A549 (cell line): ENCODE measurements around the gene BCL2. TPM values are rescaled to one million over a fixed set of nuclear protein-coding genes. Genes with fewer than 3 reads are reported as not detected.

Experiments used
- ATAC-seq, 2 experiments: fragments of 200-7000 bp in 1 of 2; fragments of >200 bp in 1 of 2; cut with Nextera tagmentation in 1 of 2; cut with Tn5 transposase in 1 of 2; 3 replicates each; pipeline versions ENCODE4 v1.8.0 to v1.9.1; 2018 to 2020; ENCODE audit warnings: mild to moderate bottlenecking in 1 of 2, moderate library complexity in 1 of 2
- CTCF ChIA-PET: fragments of 300-600 bp; sonication (Branson Sonifier 250); formaldehyde crosslinking; extraction: SDS; loops from one replicate; lab custom pipeline; 2021; ENCODE audit warnings: antibody characterized with exemption, inconsistent platforms; lab: Yijun Ruan, JAX
- POLR2A ChIA-PET: fragments of 350-600 bp; formaldehyde crosslinking; extraction: SDS; loops from one replicate; lab custom pipeline; 2021; ENCODE audit warnings: antibody characterized with exemption, inconsistent platforms; lab: Yijun Ruan, JAX
- DNase-seq, 2 experiments: peaks; one replicate each; pipeline versions ENCODE4 v3.0.0 to v3.0.0-alpha.2; 2011 to 2016; ENCODE audit warnings: low read depth in 1 of 2, low spot score in 1 of 2
- FAIRE-seq: peaks from 2 replicates; lab custom pipeline; 2011; peaks lifted over from hg19 to GRCh38; lab: Jason Lieb, UNC
- H3K27ac ChIP-seq, 2 experiments: fragments of >200 bp; sonication (Bioruptor Twin); formaldehyde crosslinking; 3 replicates each; pipeline ENCODE4 v1.5.1; 2016 to 2017
- H3K4me1 ChIP-seq: fragments of >200 bp; sonication (Bioruptor Twin); formaldehyde crosslinking; 3 replicates; pipeline ENCODE4 v1.6.1; 2016
- H3K4me2 ChIP-seq: fragments of >200 bp; sonication (Bioruptor Twin); formaldehyde crosslinking; 3 replicates; pipeline ENCODE4 v1.6.1; 2016
- H3K4me3 ChIP-seq: fragments of >200 bp; sonication (Bioruptor Twin); formaldehyde crosslinking; 3 replicates; pipeline ENCODE4 v1.5.1; 2016
- H3K9me3 ChIP-seq: fragments of >200 bp; sonication (Bioruptor Twin); formaldehyde crosslinking; 3 replicates; pipeline ENCODE4 v1.6.1; 2016
- CEBPB ChIP-seq, 2 experiments: fragments of >200 bp in 1 of 2; sonication (Bioruptor Twin) in 1 of 2; formaldehyde crosslinking in 1 of 2; IDR thresholded peaks; 2 replicates each; pipeline ENCODE4 v1.6.1; 2012 to 2016
- EHMT2 ChIP-seq: fragments of 200-600 bp; sonication (generic); IDR thresholded peaks from 2 replicates; pipeline ENCODE4 v1.6.1; 2016; ENCODE audit warnings: antibody characterized with exemption, low read depth, mild to moderate bottlenecking, moderate library complexity
- EP300 ChIP-seq, 2 experiments: fragments of >200 bp; sonication (Bioruptor Twin); formaldehyde crosslinking; IDR thresholded peaks; 2 replicates in 1 of 2; 3 replicates in 1 of 2; pipeline ENCODE4 v1.6.1; 2016 to 2017
- FOSB ChIP-seq: fragments of 250-450 bp; sonication (Bioruptor Pico); IDR thresholded peaks from 2 replicates; pipeline ENCODE4 v1.5.0; 2020; ENCODE audit warnings: mild to moderate bottlenecking, moderate library complexity
- GATA3 ChIP-seq: IDR thresholded peaks from 2 replicates; pipeline ENCODE4 v1.6.1; 2012; ENCODE audit warnings: borderline replicate concordance
- HEYL ChIP-seq: fragments of 250-450 bp; sonication (Bioruptor Pico); IDR thresholded peaks from 2 replicates; pipeline ENCODE4 v1.8.0; 2021; ENCODE audit warnings: mild to moderate bottlenecking, moderate library complexity
- HOXA7 ChIP-seq: fragments of 250-450 bp; sonication (Bioruptor Pico); IDR thresholded peaks from 2 replicates; pipeline ENCODE4 v1.5.0; 2020; ENCODE audit warnings: mild to moderate bottlenecking, moderate library complexity
- HOXB13 ChIP-seq: fragments of 250-450 bp; sonication (Bioruptor Pico); IDR thresholded peaks from 2 replicates; pipeline ENCODE4 v1.5.0; 2020; ENCODE audit warnings: low read depth, mild to moderate bottlenecking, moderate library complexity
- MAFK ChIP-seq: fragments of 450-650 bp; IDR thresholded peaks from 2 replicates; pipeline ENCODE4 v1.6.1; 2014; ENCODE audit not compliant: partially characterized antibody
- MAX ChIP-seq: IDR thresholded peaks from 2 replicates; pipeline ENCODE4 v1.6.1; 2012
- MAZ ChIP-seq: fragments of 150-350 bp; IDR thresholded peaks from 2 replicates; pipeline ENCODE4 v1.6.1; 2014; ENCODE audit warnings: antibody characterized with exemption, low read depth, low read length, borderline replicate concordance
- MYC ChIP-seq: IDR thresholded peaks from 2 replicates; pipeline ENCODE4 v1.6.1; 2012; ENCODE audit warnings: mild to moderate bottlenecking, inconsistent platforms, low read length, improper control_type of control experiment, borderline replicate concordance
- NFE2L2 ChIP-seq: fragments of 150-350 bp; conservative IDR thresholded peaks from 2 replicates; pipeline ENCODE4 v1.6.1; 2014; ENCODE audit warnings: low read length
- RARB ChIP-seq: fragments of 250-450 bp; sonication (Bioruptor Pico); IDR thresholded peaks from 2 replicates; pipeline ENCODE4 v1.8.0; 2021; ENCODE audit warnings: mild to moderate bottlenecking, moderate library complexity
- RCOR1 ChIP-seq: fragments of 150-350 bp; IDR thresholded peaks from 2 replicates; pipeline ENCODE4 v1.6.1; 2014; ENCODE audit warnings: antibody characterized with exemption, low read length, low read depth
- RFX5 ChIP-seq: fragments of 450-650 bp; IDR thresholded peaks from 2 replicates; pipeline ENCODE4 v1.7.1; 2014; ENCODE audit warnings: antibody characterized with exemption, mild to moderate bottlenecking, moderate library complexity
- SMC3 ChIP-seq: fragments of >200 bp; sonication (Bioruptor Twin); formaldehyde crosslinking; IDR thresholded peaks from 3 replicates; pipeline ENCODE4 v1.6.1; 2018; ENCODE audit warnings: inconsistent platforms
- SREBF2 ChIP-seq: fragments of 450-650 bp; IDR thresholded peaks from 2 replicates; pipeline ENCODE4 v1.6.1; 2014; ENCODE audit warnings: mild to moderate bottlenecking, moderate library complexity
- TP53 ChIP-seq: fragments of 250-450 bp; sonication (Bioruptor Pico); IDR thresholded peaks from 2 replicates; pipeline ENCODE4 v1.5.0; 2021; ENCODE audit warnings: mild to moderate bottlenecking, moderate library complexity
- USF2 ChIP-seq: fragments of 450-650 bp; IDR thresholded peaks from 2 replicates; pipeline ENCODE4 v1.6.1; 2014; ENCODE audit warnings: antibody characterized with exemption
- ZFP36 ChIP-seq: fragments of 450-650 bp; IDR thresholded peaks from 2 replicates; pipeline ENCODE4 v1.6.1; 2014; ENCODE audit warnings: borderline replicate concordance; ENCODE audit not compliant: partially characterized antibody
- ZNF302 ChIP-seq: fragments of 250-450 bp; sonication (Bioruptor Pico); IDR thresholded peaks from 2 replicates; pipeline ENCODE4 v1.9.0; 2021; ENCODE audit warnings: inconsistent platforms, mild to moderate bottlenecking, moderate library complexity
- WGBS: methylation state at CpG from one replicate; pipeline ENCODE4 v1.1.6; 2017; ENCODE audit errors: missing lambda C conversion rate; 5-methylcytosine and 5-hydroxymethylcytosine counted together
- polyA plus RNA-seq, 4 experiments: library from polyadenylated mRNA; depleted of rRNA in 3 of 4; stranded (reverse); fragments of >200 nt; fragmentation: RNase III in 1 of 4; extraction: RNeasy Plus Mini Kit Qiagen cat#74134 plus additional on column Dnase treatment in 1 of 4; gene quantifications; 2 replicates in 3 of 4; 3 replicates in 1 of 4; pipeline ENCODE4 v1.2.3, GENCODE V29; 2011 to 2017
- TF ChIP-seq, protein P1 (sequence below): fragments of >200 bp; sonication (Bioruptor Twin); formaldehyde crosslinking; IDR thresholded peaks from 2 replicates; pipeline ENCODE4 v1.6.1; 2016
- TF ChIP-seq, protein P2 (sequence below): fragments of 150-350 bp; IDR thresholded peaks from 2 replicates; pipeline ENCODE4 v1.6.1; 2014; ENCODE audit warnings: low read depth, mild to moderate bottlenecking, low read length
- TF ChIP-seq, protein P3 (sequence below): fragments of 250-450 bp; sonication (Bioruptor Pico); IDR thresholded peaks from 2 replicates; pipeline ENCODE4 v1.5.0; 2020; ENCODE audit warnings: low read depth, mild to moderate bottlenecking, moderate library complexity
- TF ChIP-seq, protein P4 (sequence below): IDR thresholded peaks from 2 replicates; pipeline ENCODE4 v1.6.1; 2012; ENCODE audit warnings: low read depth, borderline replicate concordance

BCL2 gene
- polyA plus RNA-seq, 2 of the 4 experiments (the other 2 are of a cell fraction), result 0.50 to 0.61 TPM

DNA sequence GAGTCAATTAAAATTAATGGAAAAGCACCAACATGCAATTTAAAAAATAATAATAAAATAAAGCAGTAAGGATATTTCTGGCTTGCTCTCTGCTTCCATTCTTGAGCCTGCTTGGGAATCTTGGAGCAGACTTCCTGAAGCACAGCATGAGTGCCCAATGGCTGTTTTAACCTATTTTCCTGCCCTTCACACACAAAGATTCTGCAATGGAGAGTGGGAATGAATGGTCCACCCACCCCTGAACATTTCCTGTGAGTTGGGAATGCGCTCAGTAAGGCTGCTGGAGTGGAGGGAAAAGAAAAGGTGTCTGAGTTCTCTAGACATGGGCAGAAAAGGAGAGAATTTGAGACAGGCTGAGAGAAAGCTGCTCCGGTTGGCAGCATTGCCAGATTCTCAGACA, 140.6 kb downstream of the BCL2 start:
- CTCF ChIA-PET, result no interaction called here
- POLR2A ChIA-PET, result no interaction called here
- no peak overlapping the region for H3K27ac ChIP-seq
- TF ChIP-seq CEBPB (IDR thresholded peaks at IDR 0.05) (no peak), SMC3 (no peak), RFX5 (no peak), TP53 (no peak), EHMT2 (no peak)
- TF ChIP-seq, protein P1, sequence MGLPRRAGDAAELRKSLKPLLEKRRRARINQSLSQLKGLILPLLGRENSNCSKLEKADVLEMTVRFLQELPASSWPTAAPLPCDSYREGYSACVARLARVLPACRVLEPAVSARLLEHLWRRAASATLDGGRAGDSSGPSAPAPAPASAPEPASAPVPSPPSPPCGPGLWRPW, result no peak
- TF ChIP-seq, protein P2, sequence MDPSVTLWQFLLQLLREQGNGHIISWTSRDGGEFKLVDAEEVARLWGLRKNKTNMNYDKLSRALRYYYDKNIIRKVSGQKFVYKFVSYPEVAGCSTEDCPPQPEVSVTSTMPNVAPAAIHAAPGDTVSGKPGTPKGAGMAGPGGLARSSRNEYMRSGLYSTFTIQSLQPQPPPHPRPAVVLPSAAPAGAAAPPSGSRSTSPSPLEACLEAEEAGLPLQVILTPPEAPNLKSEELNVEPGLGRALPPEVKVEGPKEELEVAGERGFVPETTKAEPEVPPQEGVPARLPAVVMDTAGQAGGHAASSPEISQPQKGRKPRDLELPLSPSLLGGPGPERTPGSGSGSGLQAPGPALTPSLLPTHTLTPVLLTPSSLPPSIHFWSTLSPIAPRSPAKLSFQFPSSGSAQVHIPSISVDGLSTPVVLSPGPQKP, result no peak
- no peaks in the 10 kb centered on the region for H3K9me3 ChIP-seq
- ATAC-seq (no peak), DNase-seq (no peak), FAIRE-seq (no peak)
- H3K4me3 ChIP-seq, result no peak overlapping the region
- 50% methylated on average over 1 of the region's 2 CpGs for WGBS
- no peak overlapping the region for H3K4me2 ChIP-seq
- no peaks in the 10 kb centered on the region for H3K4me1 ChIP-seq

DNA sequence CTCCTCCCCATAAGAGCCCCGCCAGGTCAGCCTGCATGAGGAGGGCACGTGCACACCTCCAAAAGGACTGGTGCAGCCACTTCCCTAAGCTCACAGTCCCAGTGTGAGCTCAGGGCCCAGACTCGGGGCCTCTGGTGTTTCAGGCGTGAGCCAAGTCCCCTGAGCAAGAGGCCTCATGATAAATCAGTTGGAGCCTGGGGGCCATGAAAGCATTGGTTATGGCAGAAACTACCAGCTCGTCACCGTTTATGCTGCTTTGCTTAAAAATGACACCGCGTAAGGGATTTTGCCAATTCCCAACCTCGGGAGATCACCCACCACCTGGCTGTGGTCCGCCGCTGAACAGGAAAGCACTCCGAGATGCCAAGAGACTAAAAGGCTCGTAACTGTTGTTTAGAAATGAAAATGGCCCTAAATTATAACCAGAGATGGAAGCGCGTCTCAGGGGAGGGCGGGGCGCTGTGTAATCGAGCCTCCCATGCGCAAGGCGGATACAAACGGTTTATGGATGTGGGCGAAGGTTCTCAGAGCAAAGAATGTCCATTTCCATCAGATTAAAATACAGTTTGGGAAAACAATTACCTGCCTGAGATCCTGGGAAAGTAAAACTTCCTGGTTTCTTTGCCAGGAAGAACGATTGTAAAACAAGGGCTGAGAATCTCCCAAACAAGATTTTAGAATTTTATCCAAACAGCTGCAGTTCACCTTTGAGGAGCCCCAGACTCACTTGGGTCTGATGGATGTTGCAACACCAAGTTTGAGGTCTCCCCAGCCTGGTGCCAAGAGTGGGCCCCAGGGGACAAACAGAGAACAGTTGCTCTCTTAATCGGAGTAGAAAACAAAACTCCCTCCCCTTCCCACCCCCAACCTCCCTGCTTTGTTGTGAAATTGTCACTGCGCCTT, 141.4 kb downstream of the BCL2 start:
- Histone ChIP-seq H3K4me1 (no peaks in the 10 kb centered on the region), H3K27ac (no peak overlapping the region), H3K4me2 (no peak overlapping the region), H3K9me3 (no peaks in the 10 kb centered on the region), H3K4me3 (no peak overlapping the region)
- FAIRE-seq (no peak), DNase-seq (no peak), ATAC-seq (no peak)
- TF ChIP-seq SREBF2 (no peak), MAFK (no peak), NFE2L2 (no peak), MAX (no peak), MAZ (no peak), RARB (no peak), EP300 (IDR thresholded peaks at IDR 0.05) (no peak), ZNF302 (CRISPR knock-in tag) (no peak), USF2 (no peak), FOSB (no peak), HOXB13 (no peak), GATA3 (no peak), MYC (no peak), HOXA7 (no peak), HEYL (no peak), RCOR1 (no peak), ZFP36 (no peak)
- TF ChIP-seq, protein P3, sequence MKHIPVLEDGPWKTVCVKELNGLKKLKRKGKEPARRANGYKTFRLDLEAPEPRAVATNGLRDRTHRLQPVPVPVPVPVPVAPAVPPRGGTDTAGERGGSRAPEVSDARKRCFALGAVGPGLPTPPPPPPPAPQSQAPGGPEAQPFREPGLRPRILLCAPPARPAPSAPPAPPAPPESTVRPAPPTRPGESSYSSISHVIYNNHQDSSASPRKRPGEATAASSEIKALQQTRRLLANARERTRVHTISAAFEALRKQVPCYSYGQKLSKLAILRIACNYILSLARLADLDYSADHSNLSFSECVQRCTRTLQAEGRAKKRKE, result no peak
- TF ChIP-seq, protein P4, sequence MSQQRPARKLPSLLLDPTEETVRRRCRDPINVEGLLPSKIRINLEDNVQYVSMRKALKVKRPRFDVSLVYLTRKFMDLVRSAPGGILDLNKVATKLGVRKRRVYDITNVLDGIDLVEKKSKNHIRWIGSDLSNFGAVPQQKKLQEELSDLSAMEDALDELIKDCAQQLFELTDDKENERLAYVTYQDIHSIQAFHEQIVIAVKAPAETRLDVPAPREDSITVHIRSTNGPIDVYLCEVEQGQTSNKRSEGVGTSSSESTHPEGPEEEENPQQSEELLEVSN, result no peak
- ChIA-PET CTCF (interaction anchor here (1.5 kb wide), 1 partner anchor 8 kb away, joined by 3 read pairs; no protein-coding TSS in a partner anchor), POLR2A (no interaction called here)
- WGBS, result 66% methylated on average over 21 of the region's 25 CpGs
